Astrocyte (in vitro differentiated cells and primary cell): ENCODE data around the gene ITGAV. TPM values are rescaled to one million over a fixed set of nuclear protein-coding genes. Genes with fewer than 3 reads are reported as not detected.

ENCODE experiments used
- DNase-seq: peaks from one replicate; pipeline ENCODE4 v3.0.0-alpha.2; 2010; ENCODE audit warnings: low read depth
- FAIRE-seq: peaks from 2 replicates; lab custom pipeline; 2011; peaks lifted over from hg19 to GRCh38; lab: Jason Lieb, UNC
- H2AFZ ChIP-seq: 2 replicates; pipeline ENCODE4 v1.6.0; 2012; ENCODE audit warnings: low read depth, low read length, inconsistent platforms
- H3K27ac ChIP-seq: 2 replicates; pipeline ENCODE4 v1.5.1; 2011; ENCODE audit warnings: low read depth, low read length, inconsistent platforms
- H3K27me3 ChIP-seq: 2 replicates; pipeline ENCODE4 v1.6.0; 2011; ENCODE audit warnings: low read length, inconsistent platforms; ENCODE audit not compliant: insufficient read depth
- H3K36me3 ChIP-seq: 2 replicates; pipeline ENCODE4 v1.5.1; 2011; ENCODE audit warnings: low read length, inconsistent platforms; ENCODE audit not compliant: insufficient read depth
- H3K4me1 ChIP-seq: 2 replicates; pipeline ENCODE4 v1.5.1; 2011; ENCODE audit warnings: low read length, inconsistent platforms; ENCODE audit not compliant: insufficient read depth
- H3K4me2 ChIP-seq: 2 replicates; pipeline ENCODE4 v1.6.0; 2012; ENCODE audit warnings: low read length, inconsistent platforms
- H3K4me3 ChIP-seq: 2 replicates; pipeline ENCODE4 v1.5.1; 2011; ENCODE audit warnings: low read depth, mild to moderate bottlenecking, low read length, inconsistent platforms; ENCODE audit not compliant: insufficient read depth
- H3K79me2 ChIP-seq: 2 replicates; pipeline ENCODE4 v1.6.0; 2012; ENCODE audit warnings: mild to moderate bottlenecking, low read length, inconsistent platforms; ENCODE audit not compliant: insufficient read depth
- H3K9ac ChIP-seq: 2 replicates; pipeline ENCODE4 v1.6.0; 2012; ENCODE audit warnings: mild to moderate bottlenecking, low read length, inconsistent platforms
- H3K9me3 ChIP-seq: 2 replicates; pipeline ENCODE4 v1.5.1; 2012; ENCODE audit warnings: low read depth, mild to moderate bottlenecking, low read length, inconsistent platforms; ENCODE audit not compliant: insufficient read depth
- H4K20me1 ChIP-seq: 2 replicates; pipeline ENCODE4 v1.6.0; 2012; ENCODE audit warnings: low read length, inconsistent platforms; ENCODE audit not compliant: insufficient read depth
- H3K27ac Mint-ChIP-seq: one replicate; pipeline ENCODE4 v1.8.0; 2021; ENCODE audit warnings: mild to moderate bottlenecking, mixed read lengths; ENCODE audit not compliant: unreplicated experiment
- H3K27me3 Mint-ChIP-seq: one replicate; pipeline ENCODE4 v1.8.0; 2021; ENCODE audit warnings: low read depth, mixed read lengths; ENCODE audit not compliant: unreplicated experiment
- H3K36me3 Mint-ChIP-seq: one replicate; pipeline ENCODE4 v1.8.0; 2021; ENCODE audit warnings: low read depth, mixed read lengths; ENCODE audit not compliant: unreplicated experiment
- H3K4me1 Mint-ChIP-seq: one replicate; pipeline ENCODE4 v1.8.0; 2021; ENCODE audit warnings: low read depth, mixed read lengths; ENCODE audit not compliant: unreplicated experiment
- H3K4me3 Mint-ChIP-seq: one replicate; pipeline ENCODE4 v1.8.0; 2021; ENCODE audit warnings: mild to moderate bottlenecking, moderate library complexity, mixed read lengths; ENCODE audit not compliant: unreplicated experiment
- H3K9me3 Mint-ChIP-seq: one replicate; pipeline ENCODE4 v1.8.0; 2021; ENCODE audit warnings: mild to moderate bottlenecking, mixed read lengths; ENCODE audit not compliant: unreplicated experiment
- CTCF ChIP-seq: IDR thresholded peaks from 2 replicates; pipeline ENCODE4 v1.5.1; 2011; ENCODE audit warnings: low read depth, mild to moderate bottlenecking, inconsistent platforms, low read length, moderate library complexity; ENCODE audit not compliant: insufficient read depth
- EZH2 ChIP-seq: IDR thresholded peaks from 2 replicates; pipeline ENCODE4 v1.6.1; 2012; ENCODE audit warnings: mild to moderate bottlenecking, low read length, inconsistent platforms; ENCODE audit not compliant: insufficient read depth
- total RNA-seq: library from RNA; stranded (reverse); gene quantifications from 2 replicates; pipeline ENCODE4 v1.2.1, GENCODE V29; 2021

Gene ITGAV
- total RNA-seq, 1 donor from 2014 or later, result 661 TPM

GRCh38 chr2:186716004-186716403, 126.1 kb downstream of the ITGAV start:
- Mint-ChIP-seq H3K4me3 (no peak overlapping the region), H3K27me3 (no peaks in the 10 kb centered on the region), H3K4me1 (peaks cover 8% of the 10 kb centered on the region), H3K9me3 (no peaks in the 10 kb centered on the region), H3K36me3 (no peaks in the 10 kb centered on the region), H3K27ac (no peak overlapping the region)
- no peaks in the 10 kb centered on the region for H3K27me3 ChIP-seq
- no peak overlapping the region for H2AFZ ChIP-seq
- FAIRE-seq (no peak), DNase-seq (no peak)
- no peaks in the 10 kb centered on the region for H4K20me1 ChIP-seq
- no peak overlapping the region for H3K4me3 ChIP-seq
- no peak for TF ChIP-seq CTCF
- no peak for TF ChIP-seq EZH2
- no peak overlapping the region for H3K27ac ChIP-seq
- no peak overlapping the region for H3K4me2 ChIP-seq
- no peaks in the 10 kb centered on the region for H3K4me1 ChIP-seq
- no peaks in the 10 kb centered on the region for H3K79me2 ChIP-seq
- no peaks in the 10 kb centered on the region for H3K9me3 ChIP-seq
- H3K36me3 ChIP-seq, result no peaks in the 10 kb centered on the region
- no peak overlapping the region for H3K9ac ChIP-seq

GRCh38 chr2:186716899-186717298, 127.0 kb downstream of the ITGAV start:
- FAIRE-seq (no peak), DNase-seq (no peak)
- H2AFZ ChIP-seq, result no peak overlapping the region
- no peaks in the 10 kb centered on the region for H4K20me1 ChIP-seq
- no peak overlapping the region for H3K9ac ChIP-seq
- H3K79me2 ChIP-seq, result no peaks in the 10 kb centered on the region
- no peak overlapping the region for H3K4me3 Mint-ChIP-seq
- no peak overlapping the region for H3K4me2 ChIP-seq
- no peaks in the 10 kb centered on the region for H3K9me3 Mint-ChIP-seq
- H3K4me1 ChIP-seq, result no peaks in the 10 kb centered on the region
- H3K4me1 Mint-ChIP-seq, result peaks cover 8% of the 10 kb centered on the region
- no peaks in the 10 kb centered on the region for H3K27me3 Mint-ChIP-seq
- no peaks in the 10 kb centered on the region for H3K9me3 ChIP-seq
- H3K27ac ChIP-seq, result no peak overlapping the region
- no peaks in the 10 kb centered on the region for H3K36me3 Mint-ChIP-seq
- H3K36me3 ChIP-seq, result no peaks in the 10 kb centered on the region
- H3K27me3 ChIP-seq, result no peaks in the 10 kb centered on the region
- no peak overlapping the region for H3K27ac Mint-ChIP-seq
- no peak overlapping the region for H3K4me3 ChIP-seq
- TF ChIP-seq CTCF, result no peak
- no peak for TF ChIP-seq EZH2

GRCh38 chr2:186717320-186718007, 127.6 kb downstream of the ITGAV start:
- no peak overlapping the region for H2AFZ ChIP-seq
- H3K9ac ChIP-seq, result no peak overlapping the region
- H3K27ac ChIP-seq, result no peak overlapping the region
- no peaks in the 10 kb centered on the region for H3K4me1 ChIP-seq
- TF ChIP-seq EZH2, result no peak
- no peak for TF ChIP-seq CTCF
- H3K36me3 Mint-ChIP-seq, result no peaks in the 10 kb centered on the region
- H3K9me3 ChIP-seq, result no peaks in the 10 kb centered on the region
- peaks cover 8% of the 10 kb centered on the region for H3K4me1 Mint-ChIP-seq
- H3K4me3 Mint-ChIP-seq, result no peak overlapping the region
- DNase-seq (no peak), FAIRE-seq (no peak)
- H3K4me3 ChIP-seq, result no peak overlapping the region
- H3K27ac Mint-ChIP-seq, result no peak overlapping the region
- no peaks in the 10 kb centered on the region for H3K79me2 ChIP-seq
- no peaks in the 10 kb centered on the region for H3K27me3 Mint-ChIP-seq
- H4K20me1 ChIP-seq, result no peaks in the 10 kb centered on the region
- no peaks in the 10 kb centered on the region for H3K9me3 Mint-ChIP-seq
- H3K36me3 ChIP-seq, result no peaks in the 10 kb centered on the region
- no peaks in the 10 kb centered on the region for H3K27me3 ChIP-seq
- no peak overlapping the region for H3K4me2 ChIP-seq
